Activated gamma-delta T cell treated with Interleukin-2 at 50 U/mL for 16 hours (primary cell): Measurements from ENCODE around the gene CEP76.
A peak's percentile ranks its signal among the peaks of the same experiment; 100 is the strongest.
"Not testable (repeated sequence)": the region's sequence is repeated elsewhere in the genome, so short reads cannot be mapped to it uniquely, and the experiment has no call there.

ENCODE experiments used
- DNase-seq: peaks from one replicate; pipeline ENCODE4 v3.0.0-alpha.2; 2020

CEP76 gene

GRCh38 chr18:12703664-12704063, 1.1 kb upstream of the CEP76 start:
- no peak for DNase-seq

- no peak for DNase-seq
Observed at GRCh38 chr18:12703096-12703567, 609 bp upstream of the CEP76 start.

GRCh38 chr18:12701161-12701560, 1.4 kb downstream of the CEP76 start:
- DNase-seq = no peak

- DNase-seq = no peak
Observed at GRCh38 chr18:12699747-12700146, 2.8 kb downstream of the CEP76 start.

GRCh38 chr18:12694032-12694431, 8.5 kb downstream of the CEP76 start:
- DNase-seq = no peak

GRCh38 chr18:12692206-12692605, 10.3 kb downstream of the CEP76 start:
- DNase-seq = no peak

- no peak for DNase-seq
Observed at GRCh38 chr18:12689256-12689850, 13.2 kb downstream of the CEP76 start.

GRCh38 chr18:12686100-12686499, 16.4 kb downstream of the CEP76 start:
- DNase-seq = no peak

- no peak for DNase-seq
Observed at GRCh38 chr18:12679183-12679786, 23.2 kb downstream of the CEP76 start.

GRCh38 chr18:12668041-12668440, 34.5 kb downstream of the CEP76 start:
- no peak for DNase-seq

- DNase-seq = peak; percentile 15
Observed at GRCh38 chr18:12659904-12660605, 42.5 kb downstream of the CEP76 start.

GRCh38 chr18:12658426-12659138, 43.9 kb downstream of the CEP76 start:
- DNase-seq = no peak

- peak; percentile 14 for DNase-seq
Observed at GRCh38 chr18:12657684-12658425, 44.7 kb downstream of the CEP76 start, which contains the start of gene SPIRE1. SPIRE1 (minus strand) TSS chr18:12658107; CDS start chr18:12657866, 241 bp downstream.

GRCh38 chr18:12656938-12657683, 45.4 kb downstream of the CEP76 start:
- DNase-seq = peak; percentile 4

- DNase-seq = no peak
Observed at GRCh38 chr18:12656605-12656937, 46.0 kb downstream of the CEP76 start.

GRCh38 chr18:12654971-12655370, 47.6 kb downstream of the CEP76 start:
- DNase-seq = no peak

GRCh38 chr18:12652861-12653401, 49.6 kb downstream of the CEP76 start:
- no peak for DNase-seq

GRCh38 chr18:12651651-12652050, 50.9 kb downstream of the CEP76 start:
- DNase-seq = no peak

GRCh38 chr18:12647773-12648172, 54.8 kb downstream of the CEP76 start:
- no peak for DNase-seq

- no peak for DNase-seq
Observed at GRCh38 chr18:12645751-12646203, 56.7 kb downstream of the CEP76 start.

- DNase-seq = no peak
Observed at GRCh38 chr18:12645254-12645653, 57.3 kb downstream of the CEP76 start.

GRCh38 chr18:12643756-12644155, 58.8 kb downstream of the CEP76 start:
- not testable (repeated sequence) for DNase-seq
